Activated CD4-positive, alpha-beta T cell treated with anti-CD3 and anti-CD28 coated beads, Interleukin-2, amount 10 ng/mL, durations not matched to agents 24 days and 14 days (primary cell): ENCODE measurements around the gene CHSY1. TPM values are rescaled to one million over a fixed set of nuclear protein-coding genes. Genes with fewer than 3 reads are reported as not detected.

Source experiments
- DNase-seq: peaks from one replicate; pipeline ENCODE4 v3.0.0; 2022
- H3K27ac Mint-ChIP-seq: one replicate; pipeline ENCODE4 v1.8.0; 2022; ENCODE audit warnings: mild to moderate bottlenecking, mixed read lengths
- H3K27me3 Mint-ChIP-seq: one replicate; pipeline ENCODE4 v1.8.0; 2022; ENCODE audit warnings: mixed read lengths
- H3K36me3 Mint-ChIP-seq: one replicate; pipeline ENCODE4 v1.8.0; 2022; ENCODE audit warnings: low read depth, mild to moderate bottlenecking, mixed read lengths
- H3K4me1 Mint-ChIP-seq: one replicate; pipeline ENCODE4 v1.8.0; 2021; ENCODE audit warnings: mixed read lengths
- H3K4me3 Mint-ChIP-seq: one replicate; pipeline ENCODE4 v1.8.0; 2022; ENCODE audit warnings: mild to moderate bottlenecking, moderate library complexity, mixed read lengths
- H3K9me3 Mint-ChIP-seq: one replicate; pipeline ENCODE4 v1.8.0; 2021; ENCODE audit warnings: mixed read lengths
- intact Hi-C: fragments of 100-400 bp; cut with micrococcal nuclease; formaldehyde crosslinking; loops from one replicate; pipeline ENCODE4 v1.15.1; 2023
- total RNA-seq: library from RNA; stranded (reverse); gene quantifications from 2 replicates; pipeline ENCODE4 v1.2.3, GENCODE V29; 2022

Gene CHSY1
- total RNA-seq, 1 donor from 2014 or later, result 62.6 TPM

DNA sequence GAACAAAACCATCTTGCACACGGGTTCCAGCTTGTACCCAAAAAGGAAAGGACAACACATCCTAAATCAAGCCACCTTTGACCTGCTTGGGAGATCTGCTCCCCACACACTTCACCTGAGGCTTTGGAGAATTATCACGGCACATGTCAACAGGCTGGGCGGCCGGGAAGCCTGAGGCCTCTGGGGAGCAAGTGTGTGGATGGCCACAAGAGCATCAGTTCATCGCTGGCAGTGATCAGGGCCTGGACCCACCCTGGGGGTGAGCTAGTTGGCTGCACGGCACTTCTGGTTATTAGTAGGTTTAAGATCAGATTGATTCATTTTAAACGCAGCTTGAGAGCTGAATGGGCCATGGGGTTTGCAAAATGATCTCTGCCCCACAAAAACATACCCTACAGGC lies 108.5 kb downstream of the CHSY1 start:
- no peaks in the 10 kb centered on the region for H3K27me3 Mint-ChIP-seq
- H3K36me3 Mint-ChIP-seq, result no peaks in the 10 kb centered on the region
- peaks cover 12% of the 10 kb centered on the region for H3K9me3 Mint-ChIP-seq
- intact Hi-C loops, result no loop called here
- no peak overlapping the region for H3K27ac Mint-ChIP-seq
- H3K4me1 Mint-ChIP-seq, result peaks cover 34% of the 10 kb centered on the region
- no peak overlapping the region for H3K4me3 Mint-ChIP-seq
- DNase-seq, result no peak

DNA sequence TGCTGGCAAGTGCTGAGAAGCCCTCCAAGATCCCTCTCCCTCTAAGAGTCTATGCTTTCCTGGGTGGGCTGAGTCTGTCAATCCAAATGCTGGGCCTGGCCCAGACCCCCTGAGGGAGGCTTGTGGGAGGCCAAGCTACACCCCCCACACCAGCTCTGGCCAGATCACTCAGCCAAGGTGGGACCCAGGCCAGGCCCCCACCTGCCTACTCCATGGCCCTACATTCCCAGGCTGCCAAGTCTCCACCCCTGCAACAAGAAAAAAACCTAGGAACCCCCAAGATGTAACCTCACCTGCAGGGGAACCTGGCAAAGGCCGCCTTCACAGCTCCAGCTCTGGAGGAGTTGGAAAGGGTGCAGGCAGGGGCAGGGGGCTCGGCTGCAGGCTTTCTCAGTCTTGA lies 109.1 kb downstream of the CHSY1 start:
- H3K9me3 Mint-ChIP-seq, result peaks cover 12% of the 10 kb centered on the region
- intact Hi-C loops, result no loop called here
- no peak for DNase-seq

DNA sequence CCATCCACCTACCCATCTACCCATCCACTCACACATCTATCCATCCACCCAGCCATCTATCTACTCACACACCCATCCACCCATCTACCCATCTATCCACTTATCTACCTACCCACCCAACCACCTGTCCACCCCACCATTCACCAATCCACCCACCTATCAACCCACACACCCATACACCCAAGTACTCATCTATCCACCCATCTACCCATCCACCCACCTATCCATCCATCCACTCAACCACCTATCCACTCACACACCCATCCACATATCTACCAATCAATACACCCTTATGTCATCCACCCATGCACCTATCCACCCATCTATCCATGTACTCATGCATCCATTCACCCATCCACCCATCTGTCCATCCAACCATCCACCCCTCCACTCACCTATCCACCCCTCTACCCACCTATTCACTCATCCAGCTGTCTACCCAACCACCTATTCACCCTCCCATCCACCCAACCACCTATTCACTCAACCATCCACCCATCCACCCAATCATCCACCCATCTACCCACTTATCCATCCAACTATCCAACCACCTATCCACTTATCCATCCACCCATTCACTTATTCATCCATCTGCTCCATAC lies 109.8 kb downstream of the CHSY1 start:
- no peaks in the 10 kb centered on the region for H3K36me3 Mint-ChIP-seq
- peaks cover 37% of the 10 kb centered on the region for H3K4me1 Mint-ChIP-seq
- no peak for DNase-seq
- no peaks in the 10 kb centered on the region for H3K27me3 Mint-ChIP-seq
- intact Hi-C loops, result no loop called here
- H3K9me3 Mint-ChIP-seq, result peaks cover 12% of the 10 kb centered on the region
- H3K27ac Mint-ChIP-seq, result no peak overlapping the region
- no peak overlapping the region for H3K4me3 Mint-ChIP-seq

More for the DNA sequence above, 109.1 kb downstream of the CHSY1 start:
- no peak overlapping the region for H3K4me3 Mint-ChIP-seq
- H3K27me3 Mint-ChIP-seq, result no peaks in the 10 kb centered on the region
- peaks cover 33% of the 10 kb centered on the region for H3K4me1 Mint-ChIP-seq
- no peaks in the 10 kb centered on the region for H3K36me3 Mint-ChIP-seq
- no peak overlapping the region for H3K27ac Mint-ChIP-seq

DNA sequence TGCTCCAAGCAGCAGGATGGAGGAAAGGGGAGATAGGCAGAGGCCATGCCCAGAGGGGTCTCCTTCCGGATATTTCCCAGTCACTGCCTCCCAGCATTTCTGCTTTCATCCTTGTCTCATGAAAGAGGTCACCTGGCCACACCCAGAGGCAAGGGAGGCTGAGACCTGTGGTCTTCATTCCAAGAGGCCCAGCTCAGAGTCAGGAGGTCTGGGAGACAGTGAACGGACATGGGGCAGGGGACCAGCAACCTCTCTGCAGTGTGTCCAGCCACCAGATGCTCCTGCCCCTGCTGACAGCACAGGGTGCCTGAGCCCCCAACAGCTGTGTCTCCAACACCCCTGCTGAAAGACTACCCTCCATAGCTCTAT lies 111.2 kb downstream of the CHSY1 start:
- peaks cover 43% of the 10 kb centered on the region for H3K4me1 Mint-ChIP-seq
- DNase-seq, result no peak
- H3K9me3 Mint-ChIP-seq, result peaks cover 12% of the 10 kb centered on the region
- no peak overlapping the region for H3K27ac Mint-ChIP-seq
- H3K36me3 Mint-ChIP-seq, result no peaks in the 10 kb centered on the region
- no peaks in the 10 kb centered on the region for H3K27me3 Mint-ChIP-seq
- H3K4me3 Mint-ChIP-seq, result no peak overlapping the region
- intact Hi-C loops, result no loop called here

DNA sequence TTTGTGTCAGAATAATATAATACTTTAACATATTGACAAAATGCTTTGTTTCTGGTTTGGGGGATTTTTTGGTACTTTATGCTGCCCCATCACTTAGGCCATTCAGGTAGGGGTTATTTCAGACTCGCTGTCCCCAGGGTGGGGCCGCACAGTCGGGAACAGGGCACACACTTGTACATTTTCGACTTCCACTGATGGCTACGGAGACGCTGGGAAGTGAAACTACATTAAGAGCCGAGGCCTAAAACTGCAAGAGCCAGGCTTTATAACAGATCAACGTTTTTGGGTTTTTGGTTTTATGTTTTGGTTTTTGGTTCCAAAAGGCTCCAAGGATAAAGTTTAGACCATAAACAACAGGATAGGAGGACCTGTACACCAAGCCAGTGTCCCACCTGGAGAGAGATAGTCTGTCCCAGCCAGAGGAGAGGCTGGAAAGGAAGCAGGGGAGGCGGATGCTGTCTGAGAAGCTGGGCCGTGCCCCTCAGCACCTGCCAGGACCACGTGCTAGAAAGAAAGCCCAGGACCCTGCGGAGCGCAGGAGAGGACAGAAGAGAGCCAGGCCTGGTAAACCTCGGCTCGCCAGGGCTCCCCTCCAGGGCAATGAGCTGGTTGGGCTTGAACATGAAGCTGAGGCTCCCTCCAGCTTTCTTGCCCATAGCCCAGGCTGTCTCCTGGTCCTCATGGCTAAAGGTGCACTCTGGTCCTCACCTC lies 111.7 kb downstream of the CHSY1 start:
- no peaks in the 10 kb centered on the region for H3K27me3 Mint-ChIP-seq
- no peak overlapping the region for H3K4me3 Mint-ChIP-seq

DNA sequence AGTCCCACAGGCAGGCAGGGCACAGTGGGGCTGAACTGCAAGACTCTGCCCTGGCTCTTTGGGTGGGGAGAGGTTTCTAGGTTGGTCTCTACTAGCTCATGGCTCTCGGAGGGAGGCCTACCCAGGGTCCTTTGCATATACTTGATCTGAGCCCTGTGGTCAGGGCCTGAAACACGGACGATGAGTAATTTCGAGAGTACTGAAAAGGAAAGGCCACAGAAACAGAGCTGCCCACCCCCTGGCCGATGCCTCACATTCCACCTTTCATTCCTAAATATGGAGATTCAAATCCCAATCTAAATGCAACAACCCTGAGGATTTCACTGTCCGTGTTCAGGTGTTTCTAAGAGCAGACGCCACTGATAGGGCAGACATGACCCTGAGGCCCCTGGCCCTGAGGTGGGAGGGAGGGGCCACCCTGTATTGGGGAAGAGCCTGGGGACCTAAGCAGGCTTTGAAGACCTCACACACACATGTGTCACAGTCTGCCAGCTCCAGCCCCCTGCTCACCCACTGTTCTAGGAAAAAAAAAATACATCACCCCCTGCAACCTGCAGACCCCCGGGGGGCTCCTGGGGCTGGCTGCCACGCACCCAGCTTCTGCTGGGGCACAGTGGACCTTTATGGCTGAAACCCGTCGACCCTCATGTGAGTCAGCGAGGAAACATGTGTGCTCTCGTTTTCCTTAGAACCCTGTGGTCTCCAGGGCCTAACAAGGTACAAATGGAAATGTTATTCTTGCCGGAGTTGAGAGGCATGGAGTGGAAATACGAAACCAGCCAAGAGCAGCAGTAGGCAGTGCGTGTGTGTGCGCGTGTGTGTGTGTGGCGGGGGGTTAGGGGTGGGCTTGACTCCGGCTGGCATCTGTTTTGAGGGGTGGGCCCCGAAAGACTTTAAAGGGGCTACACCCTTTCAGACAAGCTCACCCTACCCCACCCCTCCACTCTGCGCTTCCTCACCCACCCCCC lies 112.7 kb downstream of the CHSY1 start:
- H3K4me3 Mint-ChIP-seq, result no peak overlapping the region
- peaks cover 12% of the 10 kb centered on the region for H3K9me3 Mint-ChIP-seq
- H3K27ac Mint-ChIP-seq, result no peak overlapping the region
- intact Hi-C loops, result no loop called here
- peaks cover 4% of the 10 kb centered on the region for H3K36me3 Mint-ChIP-seq
- no peak for DNase-seq
- H3K27me3 Mint-ChIP-seq, result no peaks in the 10 kb centered on the region
- H3K4me1 Mint-ChIP-seq, result peaks cover 38% of the 10 kb centered on the region

More for the DNA sequence above, 111.7 kb downstream of the CHSY1 start:
- no peaks in the 10 kb centered on the region for H3K36me3 Mint-ChIP-seq
- H3K27ac Mint-ChIP-seq, result no peak overlapping the region
- no peak for DNase-seq
- intact Hi-C loops, result no loop called here
- peaks cover 12% of the 10 kb centered on the region for H3K9me3 Mint-ChIP-seq
- peaks cover 44% of the 10 kb centered on the region for H3K4me1 Mint-ChIP-seq

DNA sequence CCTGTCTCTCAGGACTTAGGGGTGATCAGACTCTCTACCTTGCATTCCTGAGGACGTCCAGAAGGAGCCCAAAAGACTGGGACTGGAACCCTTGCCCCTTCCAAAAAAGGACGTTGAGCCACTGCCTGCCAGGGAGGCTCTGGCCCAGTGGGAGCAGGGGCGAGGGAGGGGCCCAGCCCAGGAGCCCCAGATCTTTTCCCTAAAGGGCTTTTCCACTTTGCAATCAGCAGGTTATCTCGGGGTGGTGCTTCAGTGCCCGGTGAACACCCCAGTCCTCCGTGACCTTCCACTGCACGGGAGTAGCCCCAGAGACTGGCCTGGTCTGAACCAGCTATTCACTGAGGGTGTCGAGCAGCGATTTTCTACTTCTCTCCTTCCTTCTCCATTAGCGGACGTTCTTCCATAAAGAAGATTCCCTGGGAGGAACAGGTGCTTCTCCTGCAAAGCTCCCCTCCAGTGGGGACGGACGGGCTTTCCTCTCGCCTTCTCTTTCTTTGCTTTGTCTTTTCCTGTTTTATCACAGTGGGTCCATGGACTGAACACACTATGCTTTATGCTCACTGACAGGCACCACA lies 113.7 kb downstream of the CHSY1 start:
- intact Hi-C loops, result no loop called here
- Mint-ChIP-seq H3K36me3 (peaks cover 4% of the 10 kb centered on the region), H3K4me1 (peaks cover 41% of the 10 kb centered on the region), H3K27ac (peak overlapping the region; percentile 31), H3K4me3 (no peak overlapping the region), H3K27me3 (no peaks in the 10 kb centered on the region), H3K9me3 (peaks cover 12% of the 10 kb centered on the region)
- DNase-seq, result no peak

DNA sequence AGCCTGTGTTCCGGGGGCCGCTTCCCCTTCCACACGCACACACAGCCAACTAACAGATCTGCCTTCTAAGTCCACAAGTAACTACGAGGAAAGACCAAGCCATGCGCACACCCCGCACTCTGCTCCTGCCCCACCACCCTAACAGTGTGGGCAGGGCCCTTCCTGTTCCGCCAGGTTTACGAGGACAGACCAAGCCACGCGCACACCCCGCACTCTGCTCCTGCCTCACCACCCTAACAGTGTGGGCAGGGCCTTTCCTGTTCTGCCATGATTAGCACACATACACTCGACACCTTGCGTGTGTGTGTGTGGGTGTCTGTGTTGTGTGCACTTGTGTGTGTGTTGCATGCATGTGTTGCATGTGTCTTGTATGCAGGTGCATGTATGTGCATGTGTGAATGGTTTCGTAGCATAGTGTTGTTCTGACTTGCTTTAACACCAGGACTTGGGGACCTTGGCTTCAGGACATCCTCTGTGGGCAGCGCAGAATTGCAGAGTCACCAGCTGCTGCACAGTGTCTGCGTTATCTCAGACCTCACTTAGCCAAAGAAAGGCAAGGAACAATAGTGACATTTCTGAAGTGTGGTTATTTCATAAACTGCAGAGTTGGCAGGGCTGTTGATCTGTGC lies 114.4 kb downstream of the CHSY1 start:
- peak; percentile 72 for DNase-seq
- H3K4me1 Mint-ChIP-seq, result peaks cover 41% of the 10 kb centered on the region
- H3K27ac Mint-ChIP-seq, result peak overlapping the region; percentile 62
- no peaks in the 10 kb centered on the region for H3K27me3 Mint-ChIP-seq
- H3K36me3 Mint-ChIP-seq, result peaks cover 4% of the 10 kb centered on the region
- intact Hi-C loops, result loop anchor here (1.0 kb wide), 1 partner anchor 49 kb away; no protein-coding TSS in a partner anchor
- H3K9me3 Mint-ChIP-seq, result peaks cover 10% of the 10 kb centered on the region
- H3K4me3 Mint-ChIP-seq, result peak overlapping the region; percentile 24

DNA sequence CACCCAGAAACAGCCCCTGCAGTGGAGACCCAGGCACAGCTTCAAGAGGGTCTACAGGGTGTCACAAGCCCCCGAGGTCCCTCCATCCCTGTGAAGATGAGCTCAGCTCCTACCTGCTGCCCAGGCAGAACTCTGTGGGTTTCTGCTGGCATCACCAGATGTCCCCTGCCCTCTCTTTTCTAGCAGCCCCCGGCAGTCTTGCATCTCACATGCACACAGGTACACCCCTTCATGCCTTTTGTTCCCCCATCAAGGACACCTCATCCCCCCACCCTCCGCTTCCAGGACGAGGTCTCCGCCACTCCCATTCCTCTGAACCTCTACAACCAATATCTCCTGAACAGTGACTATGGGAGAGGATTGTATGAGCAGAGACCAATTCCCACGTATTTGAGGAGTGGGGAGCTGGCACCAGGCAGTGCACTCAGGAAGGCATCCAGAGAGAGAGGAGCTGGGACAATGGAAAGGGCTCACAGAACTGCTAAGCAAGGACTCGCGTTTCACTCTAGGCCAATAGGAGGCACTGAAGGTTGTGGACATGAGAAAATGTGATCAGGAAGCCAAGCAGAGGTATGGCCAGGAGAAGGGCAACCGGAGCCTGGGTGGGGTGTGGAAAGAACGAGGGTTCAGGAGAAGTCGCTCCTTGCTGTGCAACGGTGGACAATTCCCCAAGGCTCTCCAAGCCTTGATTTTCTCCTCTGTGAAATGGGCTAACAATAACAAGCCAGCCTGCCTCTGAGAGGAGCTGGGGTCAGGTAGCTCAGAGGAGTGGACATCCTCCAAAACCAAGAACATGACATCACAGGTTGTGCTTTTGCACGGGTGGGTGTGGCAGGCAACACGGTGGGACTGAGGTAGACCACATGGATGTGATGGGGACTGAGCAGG lies 115.2 kb downstream of the CHSY1 start:
- Mint-ChIP-seq H3K27me3 (no peaks in the 10 kb centered on the region), H3K27ac (peak overlapping the region; percentile 70), H3K4me3 (peak overlapping the region; percentile 34), H3K36me3 (peaks cover 4% of the 10 kb centered on the region), H3K4me1 (peaks cover 36% of the 10 kb centered on the region), H3K9me3 (peaks cover 2% of the 10 kb centered on the region)
- DNase-seq, result no peak
- intact Hi-C loops, result loop anchor here (1.0 kb wide), 1 partner anchor 50 kb away; no protein-coding TSS in a partner anchor

DNA sequence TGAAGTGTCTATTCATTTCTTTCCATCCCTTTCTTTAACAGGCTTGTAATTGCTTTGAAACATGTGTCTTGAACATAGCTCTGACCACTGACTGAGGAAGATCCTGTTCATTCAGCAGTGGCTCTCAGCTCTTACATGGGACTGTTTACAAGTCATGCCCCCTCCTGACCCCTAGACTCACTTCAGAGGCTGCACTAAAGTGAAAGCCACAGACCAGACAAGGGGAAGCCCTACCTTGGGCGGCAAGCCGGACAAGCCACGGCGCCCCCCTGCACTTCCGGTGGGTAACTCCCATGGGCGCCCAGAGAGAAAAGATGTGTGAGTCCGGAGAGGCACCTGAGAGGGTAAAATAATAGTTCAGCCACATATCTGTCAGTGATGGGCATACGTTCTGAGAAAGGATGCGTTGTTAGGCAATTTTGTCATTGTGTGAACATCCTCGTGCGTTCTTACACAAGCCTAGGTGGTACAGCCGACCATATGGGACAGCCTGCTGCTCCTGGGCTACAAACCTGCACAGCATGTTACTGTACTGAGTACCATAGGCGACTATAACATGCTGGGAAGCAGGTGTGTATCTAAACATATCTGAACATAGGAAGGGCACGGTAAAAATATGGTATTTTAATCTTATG lies 116.2 kb downstream of the CHSY1 start:
- H3K4me3 Mint-ChIP-seq, result peak overlapping the region; percentile 23
- DNase-seq, result peak; percentile 69
- H3K4me1 Mint-ChIP-seq, result peaks cover 36% of the 10 kb centered on the region
- H3K36me3 Mint-ChIP-seq, result peaks cover 4% of the 10 kb centered on the region
- H3K9me3 Mint-ChIP-seq, result no peaks in the 10 kb centered on the region
- H3K27ac Mint-ChIP-seq, result peak overlapping the region; percentile 64
- H3K27me3 Mint-ChIP-seq, result no peaks in the 10 kb centered on the region
- intact Hi-C loops, result no loop called here

DNA sequence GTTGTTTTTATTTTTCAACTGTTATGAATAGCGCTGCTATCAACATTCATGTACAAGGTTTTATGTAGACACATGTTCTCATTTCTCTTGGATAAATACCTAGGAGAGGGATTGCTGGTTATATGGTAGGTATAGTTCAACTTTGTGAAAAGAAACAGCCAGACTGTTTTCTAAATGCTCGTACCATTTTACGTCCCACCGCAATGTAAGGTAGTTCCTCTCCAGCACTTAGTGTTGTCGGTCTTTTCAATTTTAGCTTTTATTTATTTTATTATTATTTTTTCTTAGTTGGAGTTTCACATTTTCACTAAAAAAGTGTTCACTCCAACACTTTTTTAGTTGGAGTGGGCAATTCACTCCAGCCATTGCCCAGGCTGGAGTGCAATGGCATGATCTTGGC lies 117.1 kb downstream of the CHSY1 start:
- no peak overlapping the region for H3K4me3 Mint-ChIP-seq
- H3K36me3 Mint-ChIP-seq, result peaks cover 4% of the 10 kb centered on the region
- H3K27ac Mint-ChIP-seq, result no peak overlapping the region

DNA sequence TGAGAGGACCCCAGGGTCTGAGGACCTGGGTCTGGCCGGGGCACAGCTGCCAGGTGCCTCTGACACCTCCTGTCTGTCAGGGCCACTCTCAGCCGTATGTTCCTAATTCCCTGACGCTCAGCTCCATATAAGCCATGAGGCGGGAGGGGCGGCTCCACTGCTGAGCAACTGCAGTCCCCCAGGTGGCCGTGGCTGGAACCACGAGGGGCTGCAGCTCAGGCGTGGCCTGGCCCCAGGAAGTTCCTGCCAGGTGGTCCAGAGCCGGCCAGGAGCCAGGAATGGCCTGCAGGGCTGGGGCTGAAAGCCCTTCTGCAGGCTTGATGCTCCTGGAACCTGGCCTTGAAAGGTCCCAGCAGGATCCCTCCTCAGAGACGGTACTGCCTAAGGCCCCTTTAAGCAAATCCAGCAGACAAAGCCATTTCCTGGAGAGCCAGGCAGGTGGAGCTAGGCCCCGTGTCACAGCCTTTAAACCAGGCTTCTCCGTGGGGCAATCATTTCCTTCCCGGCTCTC lies 118.0 kb downstream of the CHSY1 start:
- Mint-ChIP-seq H3K27me3 (peaks cover 5% of the 10 kb centered on the region), H3K9me3 (no peaks in the 10 kb centered on the region), H3K36me3 (peaks cover 4% of the 10 kb centered on the region), H3K27ac (peak overlapping the region; percentile 43), H3K4me1 (peaks cover 40% of the 10 kb centered on the region), H3K4me3 (no peak overlapping the region)
- intact Hi-C loops, result no loop called here
- no peak for DNase-seq

More for the DNA sequence above, 117.1 kb downstream of the CHSY1 start:
- Mint-ChIP-seq H3K4me1 (peaks cover 36% of the 10 kb centered on the region), H3K9me3 (no peaks in the 10 kb centered on the region), H3K27me3 (peaks cover 5% of the 10 kb centered on the region)
- no peak for DNase-seq
- intact Hi-C loops, result no loop called here
